GM18526 (cell line): ENCODE data around the gene RAMP2.
A peak's percentile ranks its signal among the peaks of the same experiment; 100 is the strongest.

Experiments used
- POLR2A ChIP-seq: IDR thresholded peaks from 3 replicates; pipeline ENCODE4 v1.6.1; 2011; ENCODE audit not compliant: insufficient read length; ENCODE audit errors: extremely low read depth

Gene RAMP2

GRCh38 chr17:42798383-42799380 is 37.7 kb downstream of the RAMP2 start, which contains the start of the genes CNTD1 and COA3:
Gene CNTD1 (plus strand): TSS chr17:42798861. CDS start chr17:42799068, 207 bp downstream.
Gene COA3 (minus strand): TSS chr17:42798704. CDS start chr17:42798681, 23 bp downstream.
- TF ChIP-seq POLR2A = peak; percentile 61

- no peak for TF ChIP-seq POLR2A
Observed at GRCh38 chr17:42803074-42803883, 42.3 kb downstream of the RAMP2 start.

GRCh38 chr17:42804918-42805367 is 43.9 kb downstream of the RAMP2 start:
- no peak for TF ChIP-seq POLR2A

DNA sequence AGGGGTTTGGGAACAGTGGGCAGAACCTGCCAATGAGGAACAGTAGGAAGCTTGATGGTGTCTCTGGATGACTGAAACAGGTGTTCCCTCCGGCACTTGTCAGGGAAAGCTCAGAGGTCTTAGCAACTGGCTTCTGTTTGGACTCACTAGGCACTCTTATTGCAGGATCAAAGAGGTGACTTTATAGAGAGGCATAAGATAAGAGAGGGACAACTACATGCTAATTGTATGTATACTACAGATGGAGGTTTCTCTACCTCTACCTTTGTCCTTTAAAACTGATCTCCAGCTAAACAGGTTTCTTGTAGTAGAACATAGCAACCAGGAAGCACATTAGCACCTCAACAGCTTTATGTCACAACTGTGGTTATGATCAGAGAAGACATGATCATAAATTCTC is 45.2 kb downstream of the RAMP2 start:
- TF ChIP-seq POLR2A = no peak

DNA sequence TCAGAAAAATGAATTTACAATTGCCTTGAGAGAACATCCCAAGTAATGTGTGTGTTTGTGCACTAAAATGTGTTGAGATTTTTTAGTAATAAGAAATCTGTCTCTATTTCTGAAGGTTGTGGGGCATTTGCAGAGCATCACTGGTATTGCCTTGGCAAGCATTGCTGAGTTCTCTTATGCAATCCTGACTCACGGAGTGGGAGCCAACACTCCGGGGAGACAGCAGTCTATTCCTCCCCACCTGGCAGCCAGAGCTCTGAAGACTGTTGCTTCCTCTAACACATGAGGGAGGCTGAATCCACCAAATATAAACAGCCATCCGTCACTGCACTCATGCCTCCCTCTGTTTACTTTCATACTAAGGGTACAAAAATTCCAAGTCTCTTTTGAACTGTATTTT is 48.2 kb downstream of the RAMP2 start:
- TF ChIP-seq POLR2A = no peak
